GM23338 (cell line): ENCODE data around the gene KIRREL3. TPM values are rescaled to one million over a fixed set of nuclear protein-coding genes. Genes with fewer than 3 reads are reported as not detected.

ENCODE experiments used
- ATAC-seq: fragments of 200-7000 bp; cut with Tn5 transposase; 3 replicates; pipeline ENCODE4 v1.9.1; 2020
- DNase-seq: peaks from one replicate; pipeline ENCODE4 v3.0.0-alpha.2; 2015; ENCODE audit warnings: low spot score
- H2AFZ ChIP-seq: fragments of 200-600 bp; sonication (generic); 2 replicates; pipeline ENCODE4 v1.8.0; 2016; ENCODE audit warnings: antibody characterized with exemption, mild to moderate bottlenecking, moderate library complexity
- H3F3A ChIP-seq: fragments of 200-600 bp; sonication (generic); replicated peaks from 2 replicates; pipeline ENCODE4 v1.8.0; 2017; ENCODE audit warnings: antibody characterized with exemption, mixed run types, low read depth
- H3K27ac ChIP-seq: fragments of 200-600 bp; sonication (generic); 2 replicates; pipeline ENCODE4 v1.6.1; 2016; ENCODE audit warnings: low read depth
- H3K27me3 ChIP-seq: fragments of 200-600 bp; sonication (generic); 2 replicates; pipeline ENCODE4 v1.8.0; 2016; ENCODE audit warnings: mild to moderate bottlenecking, mixed run types, moderate library complexity; ENCODE audit not compliant: insufficient read depth
- H3K36me3 ChIP-seq: fragments of 200-600 bp; sonication (generic); 2 replicates; pipeline ENCODE4 v1.8.0; 2016; ENCODE audit warnings: mild to moderate bottlenecking; ENCODE audit not compliant: insufficient read depth
- H3K4me1 ChIP-seq: fragments of 200-600 bp; sonication (generic); 2 replicates; pipeline ENCODE4 v1.8.0; 2016; ENCODE audit warnings: mild to moderate bottlenecking, moderate library complexity; ENCODE audit not compliant: insufficient read depth
- H3K4me2 ChIP-seq: fragments of 200-600 bp; sonication (generic); 2 replicates; pipeline ENCODE4 v1.7.1; 2017; ENCODE audit warnings: mixed run types
- H3K4me3 ChIP-seq: fragments of 200-600 bp; sonication (generic); 2 replicates; pipeline ENCODE4 v1.6.1; 2016; ENCODE audit warnings: mixed run types
- H3K79me2 ChIP-seq: fragments of 200-600 bp; sonication (generic); replicated peaks from 2 replicates; pipeline ENCODE4 v1.8.0; 2017; ENCODE audit warnings: mild to moderate bottlenecking; ENCODE audit not compliant: insufficient read depth
- H3K9me2 ChIP-seq: fragments of 200-600 bp; sonication (generic); 2 replicates; pipeline ENCODE4 v1.8.0; 2017; ENCODE audit not compliant: insufficient read depth
- H4K20me1 ChIP-seq: fragments of 200-600 bp; sonication (generic); replicated peaks from 2 replicates; pipeline ENCODE4 v1.8.0; 2017; ENCODE audit warnings: mild to moderate bottlenecking; ENCODE audit not compliant: insufficient read depth
- H3K27ac Mint-ChIP-seq: 2 replicates; pipeline ENCODE4 v1.8.0; 2020; ENCODE audit warnings: inconsistent platforms, mild to moderate bottlenecking, moderate library complexity, mixed read lengths
- H3K27me3 Mint-ChIP-seq: 3 replicates; pipeline ENCODE4 v1.8.0; 2022; ENCODE audit warnings: low read depth, mild to moderate bottlenecking, moderate library complexity, mixed read lengths, inconsistent platforms; ENCODE audit not compliant: insufficient read depth, poor library complexity
- H3K36me3 Mint-ChIP-seq: 3 replicates; pipeline ENCODE4 v1.8.0; 2021; ENCODE audit warnings: low read depth, mild to moderate bottlenecking, inconsistent platforms, moderate library complexity, mixed read lengths
- H3K4me1 Mint-ChIP-seq: 3 replicates; pipeline ENCODE4 v1.8.0; 2020; ENCODE audit warnings: mild to moderate bottlenecking, inconsistent platforms, mixed read lengths
- H3K4me3 Mint-ChIP-seq: 3 replicates; pipeline ENCODE4 v1.8.0; 2021; ENCODE audit warnings: moderate library complexity, mild to moderate bottlenecking, inconsistent platforms, mixed read lengths
- H3K9me3 Mint-ChIP-seq: 3 replicates; pipeline ENCODE4 v1.8.0; 2020; ENCODE audit warnings: moderate library complexity, mild to moderate bottlenecking, inconsistent platforms, mixed read lengths
- CREB1 ChIP-seq: fragments of 250-450 bp; sonication (Bioruptor Pico); IDR thresholded peaks from 2 replicates; pipeline ENCODE4 v1.5.0; 2020; ENCODE audit warnings: low read depth, mild to moderate bottlenecking, moderate library complexity
- EZH2phosphoT487 ChIP-seq: fragments of 200-600 bp; sonication (generic); IDR thresholded peaks from one replicate; pipeline ENCODE4 v1.8.1; 2018; ENCODE audit warnings: antibody characterized with exemption; ENCODE audit not compliant: unreplicated experiment
- JUNB ChIP-seq: IDR thresholded peaks from one replicate; pipeline ENCODE4 v1.6.1; 2016; ENCODE audit warnings: antibody characterized with exemption; ENCODE audit not compliant: unreplicated experiment
- NANOG ChIP-seq: IDR thresholded peaks from 2 replicates; pipeline ENCODE4 v1.6.1; 2016; ENCODE audit warnings: antibody characterized with exemption, borderline replicate concordance
- STAT1 ChIP-seq: IDR thresholded peaks from one replicate; pipeline ENCODE4 v1.6.1; 2016; ENCODE audit warnings: antibody characterized with exemption; ENCODE audit not compliant: unreplicated experiment
- ZNF114 ChIP-seq: fragments of 250-450 bp; sonication (Bioruptor Pico); IDR thresholded peaks from 2 replicates; pipeline ENCODE4 v1.5.0; 2020; ENCODE audit warnings: mild to moderate bottlenecking, moderate library complexity
- ZNF331 ChIP-seq: fragments of 250-450 bp; sonication (Bioruptor Pico); IDR thresholded peaks from 2 replicates; pipeline ENCODE4 v1.5.0; 2020; ENCODE audit warnings: low read depth, mild to moderate bottlenecking, moderate library complexity
- polyA plus RNA-seq: library from polyadenylated mRNA; unstranded; fragments of >200 nt; fragmentation: Nextera tagmentation; extraction: Ambion mirVana; gene quantifications from 2 replicates; pipeline ENCODE4 v1.2.1, GENCODE V29; 2016
- total RNA-seq: library from RNA; depleted of rRNA; stranded (reverse); fragments of >200 nt; shearing (Covaris generic); gene quantifications from 2 replicates; pipeline ENCODE4 v1.2.3, GENCODE V29; 2014
- TF ChIP-seq, protein P1 (sequence below): fragments of 250-450 bp; sonication (Bioruptor Pico); IDR thresholded peaks from 2 replicates; pipeline ENCODE4 v1.5.0; 2020; ENCODE audit warnings: mild to moderate bottlenecking, moderate library complexity
- TF ChIP-seq, protein P2 (sequence below): IDR thresholded peaks from one replicate; pipeline ENCODE4 v1.6.1; 2018; ENCODE audit warnings: antibody characterized with exemption; ENCODE audit not compliant: unreplicated experiment
- TF ChIP-seq, protein P3 (sequence below): IDR thresholded peaks from 2 replicates; pipeline ENCODE4 v1.6.1; 2016; ENCODE audit warnings: antibody characterized with exemption

KIRREL3 gene
- total and polyA plus RNA-seq, 2 experiments from 2014 or later, result 0.13 to 1.5 TPM

DNA sequence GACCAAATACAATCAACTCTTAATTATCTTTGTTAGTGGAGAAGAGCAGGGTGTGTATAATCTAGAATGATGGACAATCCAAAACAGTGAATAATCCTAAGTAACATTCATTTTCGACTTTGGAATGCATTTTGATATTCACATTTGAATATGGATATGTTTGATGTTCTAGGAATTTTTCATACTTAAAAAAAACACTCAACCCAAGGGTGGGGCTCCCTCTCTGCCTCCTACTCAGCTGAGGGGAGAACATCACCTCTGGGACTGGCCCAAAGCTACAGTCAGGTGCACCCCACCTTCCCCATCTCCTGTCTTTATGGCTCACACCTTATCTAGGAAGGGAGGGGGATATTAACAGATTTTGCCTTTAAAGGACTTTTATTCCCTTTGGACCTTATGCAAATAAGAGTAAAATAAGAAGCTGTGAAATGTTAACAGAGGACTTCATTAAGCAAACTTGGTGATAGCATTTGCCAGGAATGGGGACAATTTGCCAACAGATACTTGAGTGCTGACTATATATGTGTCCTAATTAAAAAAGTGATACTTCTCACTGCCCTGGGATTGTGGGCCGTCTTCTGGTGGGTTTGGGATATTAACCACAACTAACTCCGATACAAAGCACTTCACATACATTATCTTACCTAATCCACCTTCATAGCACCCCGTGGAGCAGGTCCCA, 458.1 kb downstream of the KIRREL3 start:
- DNase-seq, result no peak

More for the DNA sequence above, 458.1 kb downstream of the KIRREL3 start:
- H3K79me2 ChIP-seq, result no peaks in the 10 kb centered on the region
- no peaks in the 10 kb centered on the region for H3K27me3 ChIP-seq
- H3K4me3 Mint-ChIP-seq, result no peak overlapping the region
- H4K20me1 ChIP-seq, result no peaks in the 10 kb centered on the region
- peaks cover 5% of the 10 kb centered on the region for H3K27me3 Mint-ChIP-seq
- H3K27ac Mint-ChIP-seq, result no peak overlapping the region
- H3K4me1 Mint-ChIP-seq, result peaks cover 33% of the 10 kb centered on the region
- TF ChIP-seq STAT1, result no peak
- TF ChIP-seq, protein P1, sequence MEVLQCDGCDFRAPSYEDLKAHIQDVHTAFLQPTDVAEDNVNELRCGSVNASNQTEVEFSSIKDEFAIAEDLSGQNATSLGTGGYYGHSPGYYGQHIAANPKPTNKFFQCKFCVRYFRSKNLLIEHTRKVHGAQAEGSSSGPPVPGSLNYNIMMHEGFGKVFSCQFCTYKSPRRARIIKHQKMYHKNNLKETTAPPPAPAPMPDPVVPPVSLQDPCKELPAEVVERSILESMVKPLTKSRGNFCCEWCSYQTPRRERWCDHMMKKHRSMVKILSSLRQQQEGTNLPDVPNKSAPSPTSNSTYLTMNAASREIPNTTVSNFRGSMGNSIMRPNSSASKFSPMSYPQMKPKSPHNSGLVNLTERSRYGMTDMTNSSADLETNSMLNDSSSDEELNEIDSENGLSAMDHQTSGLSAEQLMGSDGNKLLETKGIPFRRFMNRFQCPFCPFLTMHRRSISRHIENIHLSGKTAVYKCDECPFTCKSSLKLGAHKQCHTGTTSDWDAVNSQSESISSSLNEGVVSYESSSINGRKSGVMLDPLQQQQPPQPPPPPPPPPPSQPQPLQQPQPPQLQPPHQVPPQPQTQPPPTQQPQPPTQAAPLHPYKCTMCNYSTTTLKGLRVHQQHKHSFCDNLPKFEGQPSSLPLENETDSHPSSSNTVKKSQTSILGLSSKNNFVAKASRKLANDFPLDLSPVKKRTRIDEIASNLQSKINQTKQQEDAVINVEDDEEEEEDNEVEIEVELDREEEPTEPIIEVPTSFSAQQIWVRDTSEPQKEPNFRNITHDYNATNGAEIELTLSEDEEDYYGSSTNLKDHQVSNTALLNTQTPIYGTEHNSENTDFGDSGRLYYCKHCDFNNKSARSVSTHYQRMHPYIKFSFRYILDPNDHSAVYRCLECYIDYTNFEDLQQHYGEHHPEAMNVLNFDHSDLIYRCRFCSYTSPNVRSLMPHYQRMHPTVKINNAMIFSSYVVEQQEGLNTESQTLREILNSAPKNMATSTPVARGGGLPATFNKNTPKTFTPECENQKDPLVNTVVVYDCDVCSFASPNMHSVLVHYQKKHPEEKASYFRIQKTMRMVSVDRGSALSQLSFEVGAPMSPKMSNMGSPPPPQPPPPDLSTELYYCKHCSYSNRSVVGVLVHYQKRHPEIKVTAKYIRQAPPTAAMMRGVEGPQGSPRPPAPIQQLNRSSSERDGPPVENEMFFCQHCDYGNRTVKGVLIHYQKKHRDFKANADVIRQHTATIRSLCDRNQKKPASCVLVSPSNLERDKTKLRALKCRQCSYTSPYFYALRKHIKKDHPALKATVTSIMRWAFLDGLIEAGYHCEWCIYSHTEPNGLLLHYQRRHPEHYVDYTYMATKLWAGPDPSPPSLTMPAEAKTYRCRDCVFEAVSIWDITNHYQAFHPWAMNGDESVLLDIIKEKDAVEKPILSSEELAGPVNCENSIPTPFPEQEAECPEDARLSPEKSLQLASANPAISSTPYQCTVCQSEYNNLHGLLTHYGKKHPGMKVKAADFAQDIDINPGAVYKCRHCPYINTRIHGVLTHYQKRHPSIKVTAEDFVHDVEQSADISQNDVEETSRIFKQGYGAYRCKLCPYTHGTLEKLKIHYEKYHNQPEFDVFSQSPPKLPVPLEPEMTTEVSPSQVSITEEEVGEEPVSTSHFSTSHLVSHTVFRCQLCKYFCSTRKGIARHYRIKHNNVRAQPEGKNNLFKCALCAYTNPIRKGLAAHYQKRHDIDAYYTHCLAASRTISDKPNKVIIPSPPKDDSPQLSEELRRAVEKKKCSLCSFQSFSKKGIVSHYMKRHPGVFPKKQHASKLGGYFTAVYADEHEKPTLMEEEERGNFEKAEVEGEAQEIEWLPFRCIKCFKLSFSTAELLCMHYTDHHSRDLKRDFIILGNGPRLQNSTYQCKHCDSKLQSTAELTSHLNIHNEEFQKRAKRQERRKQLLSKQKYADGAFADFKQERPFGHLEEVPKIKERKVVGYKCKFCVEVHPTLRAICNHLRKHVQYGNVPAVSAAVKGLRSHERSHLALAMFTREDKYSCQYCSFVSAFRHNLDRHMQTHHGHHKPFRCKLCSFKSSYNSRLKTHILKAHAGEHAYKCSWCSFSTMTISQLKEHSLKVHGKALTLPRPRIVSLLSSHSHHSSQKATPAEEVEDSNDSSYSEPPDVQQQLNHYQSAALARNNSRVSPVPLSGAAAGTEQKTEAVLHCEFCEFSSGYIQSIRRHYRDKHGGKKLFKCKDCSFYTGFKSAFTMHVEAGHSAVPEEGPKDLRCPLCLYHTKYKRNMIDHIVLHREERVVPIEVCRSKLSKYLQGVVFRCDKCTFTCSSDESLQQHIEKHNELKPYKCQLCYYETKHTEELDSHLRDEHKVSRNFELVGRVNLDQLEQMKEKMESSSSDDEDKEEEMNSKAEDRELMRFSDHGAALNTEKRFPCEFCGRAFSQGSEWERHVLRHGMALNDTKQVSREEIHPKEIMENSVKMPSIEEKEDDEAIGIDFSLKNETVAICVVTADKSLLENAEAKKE (CRISPR knock-in tag), result no peak
- no peak for TF ChIP-seq JUNB
- no peak for TF ChIP-seq CREB1
- TF ChIP-seq, protein P2, sequence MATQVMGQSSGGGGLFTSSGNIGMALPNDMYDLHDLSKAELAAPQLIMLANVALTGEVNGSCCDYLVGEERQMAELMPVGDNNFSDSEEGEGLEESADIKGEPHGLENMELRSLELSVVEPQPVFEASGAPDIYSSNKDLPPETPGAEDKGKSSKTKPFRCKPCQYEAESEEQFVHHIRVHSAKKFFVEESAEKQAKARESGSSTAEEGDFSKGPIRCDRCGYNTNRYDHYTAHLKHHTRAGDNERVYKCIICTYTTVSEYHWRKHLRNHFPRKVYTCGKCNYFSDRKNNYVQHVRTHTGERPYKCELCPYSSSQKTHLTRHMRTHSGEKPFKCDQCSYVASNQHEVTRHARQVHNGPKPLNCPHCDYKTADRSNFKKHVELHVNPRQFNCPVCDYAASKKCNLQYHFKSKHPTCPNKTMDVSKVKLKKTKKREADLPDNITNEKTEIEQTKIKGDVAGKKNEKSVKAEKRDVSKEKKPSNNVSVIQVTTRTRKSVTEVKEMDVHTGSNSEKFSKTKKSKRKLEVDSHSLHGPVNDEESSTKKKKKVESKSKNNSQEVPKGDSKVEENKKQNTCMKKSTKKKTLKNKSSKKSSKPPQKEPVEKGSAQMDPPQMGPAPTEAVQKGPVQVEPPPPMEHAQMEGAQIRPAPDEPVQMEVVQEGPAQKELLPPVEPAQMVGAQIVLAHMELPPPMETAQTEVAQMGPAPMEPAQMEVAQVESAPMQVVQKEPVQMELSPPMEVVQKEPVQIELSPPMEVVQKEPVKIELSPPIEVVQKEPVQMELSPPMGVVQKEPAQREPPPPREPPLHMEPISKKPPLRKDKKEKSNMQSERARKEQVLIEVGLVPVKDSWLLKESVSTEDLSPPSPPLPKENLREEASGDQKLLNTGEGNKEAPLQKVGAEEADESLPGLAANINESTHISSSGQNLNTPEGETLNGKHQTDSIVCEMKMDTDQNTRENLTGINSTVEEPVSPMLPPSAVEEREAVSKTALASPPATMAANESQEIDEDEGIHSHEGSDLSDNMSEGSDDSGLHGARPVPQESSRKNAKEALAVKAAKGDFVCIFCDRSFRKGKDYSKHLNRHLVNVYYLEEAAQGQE, result no peak
- no peak for TF ChIP-seq ZNF331 (CRISPR knock-in tag)
- TF ChIP-seq ZNF114 (CRISPR knock-in tag), result no peak
- TF ChIP-seq NANOG, result no peak
- TF ChIP-seq, protein P3, sequence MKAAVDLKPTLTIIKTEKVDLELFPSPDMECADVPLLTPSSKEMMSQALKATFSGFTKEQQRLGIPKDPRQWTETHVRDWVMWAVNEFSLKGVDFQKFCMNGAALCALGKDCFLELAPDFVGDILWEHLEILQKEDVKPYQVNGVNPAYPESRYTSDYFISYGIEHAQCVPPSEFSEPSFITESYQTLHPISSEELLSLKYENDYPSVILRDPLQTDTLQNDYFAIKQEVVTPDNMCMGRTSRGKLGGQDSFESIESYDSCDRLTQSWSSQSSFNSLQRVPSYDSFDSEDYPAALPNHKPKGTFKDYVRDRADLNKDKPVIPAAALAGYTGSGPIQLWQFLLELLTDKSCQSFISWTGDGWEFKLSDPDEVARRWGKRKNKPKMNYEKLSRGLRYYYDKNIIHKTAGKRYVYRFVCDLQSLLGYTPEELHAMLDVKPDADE, result no peak
- no peak for TF ChIP-seq EZH2phosphoT487
- H3K9me3 Mint-ChIP-seq, result no peaks in the 10 kb centered on the region
- no peak overlapping the region for H3K27ac ChIP-seq
- no peak overlapping the region for H3K4me3 ChIP-seq
- peaks cover 18% of the 10 kb centered on the region for H3K4me1 ChIP-seq
- H3K9me2 ChIP-seq, result no peaks in the 10 kb centered on the region
- no peaks in the 10 kb centered on the region for H3F3A ChIP-seq
- ATAC-seq, result no peak
- H3K4me2 ChIP-seq, result no peak overlapping the region
- no peak overlapping the region for H2AFZ ChIP-seq
- no peaks in the 10 kb centered on the region for H3K36me3 ChIP-seq
- no peaks in the 10 kb centered on the region for H3K36me3 Mint-ChIP-seq
